Body of pancreas (tissue), 4 donors: ENCODE measurements around the gene GFI1.

Experiments used
- CTCF ChIP-seq, 7 experiments: fragments of 450-650 bp in 4 of 7; fragments of 200-600 bp in 3 of 7; sonication (generic) in 3 of 7; IDR thresholded peaks; one replicate each; pipeline ENCODE4 v1.5.1; 2016 to 2019; ENCODE audit warnings: antibody characterized with exemption in 7 of 7
- POLR2A ChIP-seq, 3 donors: fragments of 450-650 bp; IDR thresholded peaks; one replicate each; pipeline ENCODE4 v1.6.1; 2016; ENCODE audit warnings: antibody characterized with exemption in 3 of 3, mild to moderate bottlenecking in 2 of 3

GRCh38 chr1:92502247-92502646 is 15.5 kb upstream of the GFI1 start:
- no peak for TF ChIP-seq CTCF (IDR thresholded peaks at IDR 0.05)
- TF ChIP-seq POLR2A (IDR thresholded peaks at IDR 0.05), result no peak
